Renal cortex interstitium (tissue), 11 donors: ENCODE results near the gene APOBEC3A. TPM values are rescaled to one million over a fixed set of nuclear protein-coding genes. Genes with fewer than 3 reads are reported as not detected.
A peak's percentile ranks its signal among the peaks of the same experiment; 100 is the strongest.
"Not testable (repeated sequence)": the region's sequence is repeated elsewhere in the genome, so short reads cannot be mapped to it uniquely, and the experiment has no call there.

Source experiments
- DNase-seq, 11 donors: peaks; one replicate each; pipeline ENCODE4 v3.0.0-alpha.2; 2013; ENCODE audit warnings: low read depth in 9 of 11, low spot score in 4 of 11; ENCODE audit errors: extremely low read depth in 1 of 11
- polyA plus RNA-seq, 3 donors: library from polyadenylated mRNA; unstranded; fragments of 120-200 nt; gene quantifications; one replicate each; pipeline ENCODE4 v1.2.1, GENCODE V29; 2013; ENCODE audit not compliant: insufficient read length in 3 of 3

The APOBEC3A gene
- polyA plus RNA-seq, 3 donors, result 0.22 to 0.61 (median 0.42) TPM

GRCh38 chr22:38954414-38955043 lies 2.9 kb upstream of the APOBEC3A start:
- no peak for DNase-seq

GRCh38 chr22:38955250-38955905 lies 2.0 kb upstream of the APOBEC3A start:
- DNase-seq, result no peak

- no peak for DNase-seq
These were observed 1.5 kb upstream of the APOBEC3A start for GRCh38 chr22:38955926-38956325.

- DNase-seq, result no peak
These were observed 858 bp upstream of the APOBEC3A start for GRCh38 chr22:38956551-38956950.

GRCh38 chr22:38957808-38958650 lies 620 bp downstream of the APOBEC3A start:
- no peak for DNase-seq

- not testable (repeated sequence) for DNase-seq
These were observed 1.2 kb downstream of the APOBEC3A start for GRCh38 chr22:38958651-38958943.

- no peak for DNase-seq
These were observed 2.2 kb downstream of the APOBEC3A start for GRCh38 chr22:38959590-38959989.

GRCh38 chr22:38960673-38961072 lies 3.3 kb downstream of the APOBEC3A start:
- not testable (repeated sequence) for DNase-seq

- DNase-seq, result not testable (repeated sequence)
These were observed 5.9 kb downstream of the APOBEC3A start for GRCh38 chr22:38963291-38963738.

- peak in 1 of 11 donors; percentile 33 for DNase-seq
These were observed 6.5 kb downstream of the APOBEC3A start for GRCh38 chr22:38963872-38964271.

GRCh38 chr22:38964306-38964705 lies 6.9 kb downstream of the APOBEC3A start:
- DNase-seq, result no peak

GRCh38 chr22:38964989-38965388 lies 7.6 kb downstream of the APOBEC3A start:
- DNase-seq, result no peak

- DNase-seq, result no peak
These were observed 8.4 kb downstream of the APOBEC3A start for GRCh38 chr22:38965614-38966379.

GRCh38 chr22:38966380-38966702 lies 8.9 kb downstream of the APOBEC3A start:
- DNase-seq, result no peak

GRCh38 chr22:38966942-38967341 lies 9.5 kb downstream of the APOBEC3A start:
- DNase-seq, result no peak

- DNase-seq, result no peak
These were observed 10.3 kb downstream of the APOBEC3A start for GRCh38 chr22:38967451-38968450.

GRCh38 chr22:38968801-38969200 lies 11.4 kb downstream of the APOBEC3A start:
- DNase-seq, result no peak

- DNase-seq, result no peak
These were observed 13.1 kb downstream of the APOBEC3A start for GRCh38 chr22:38970551-38970950.
